Erythroblast (primary cell): ENCODE measurements around the gene WDFY4.

Experiments
- GATA1 ChIP-seq: IDR thresholded peaks from 2 replicates; pipeline ENCODE4 v1.6.1; 2011; ENCODE audit warnings: low read depth, mild to moderate bottlenecking, control low read depth, low read length, moderate library complexity
- POLR2A ChIP-seq: IDR thresholded peaks from 2 replicates; pipeline ENCODE4 v1.6.1; 2011; ENCODE audit warnings: mild to moderate bottlenecking, low read length

DNA sequence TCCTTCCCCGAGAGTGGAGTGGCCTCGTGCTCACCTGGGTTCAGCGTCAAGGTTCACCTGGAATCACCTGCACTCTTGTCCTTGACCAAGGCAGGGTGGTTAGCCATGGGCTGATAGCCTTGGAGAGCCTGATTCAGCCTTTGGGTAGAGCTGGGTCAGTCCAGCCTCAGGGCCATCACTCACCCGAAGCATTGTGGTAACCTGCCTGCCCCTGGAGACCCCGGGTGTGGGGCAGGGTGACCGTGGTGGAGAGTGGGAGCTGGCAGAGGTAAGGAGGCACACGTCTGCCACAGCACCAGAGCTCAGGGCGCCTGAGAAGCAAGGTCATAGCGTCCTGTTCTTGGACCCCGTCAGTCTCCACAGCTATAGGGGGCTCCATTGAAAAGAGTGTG lies 27.8 kb upstream of the WDFY4 start:
- TF ChIP-seq POLR2A (no peak), GATA1 (no peak)
